ENCODE data around the gene FSTL4. TPM values are rescaled to one million over a fixed set of nuclear protein-coding genes. Genes with fewer than 3 reads are reported as not detected.

The FSTL4 gene
- polyA plus RNA-seq, 3 donors = not detected

GRCh38 chr5:133635051-133635450, 22.7 kb upstream of the FSTL4 start:
- H3K9me3 ChIP-seq (replicated peaks in 1 of 2; ENCODE audit: control insufficient read depth in 1 of 2, insufficient read depth in 1 of 2, low read length in 2 of 2) = no peaks in the 10 kb centered on the region
- intact Hi-C loops (cut with micrococcal nuclease) = no loop called here
- H3K27me3 Mint-ChIP-seq (ENCODE audit: low read depth in 3 of 3) = peaks cover 9 to 22% (median 11%) of the 10 kb centered on the region in 3 donors
- H3K9ac ChIP-seq (ENCODE audit: insufficient read depth, low read length, poor library complexity, severe bottlenecking) = no peak overlapping the region
- H3K4me1 ChIP-seq (ENCODE audit: control insufficient read depth in 1 of 2, insufficient read depth in 2 of 2, low read length in 2 of 2) = no peaks in the 10 kb centered on the region
- H3K27ac ChIP-seq (ENCODE audit: low read depth in 1 of 2, low read length in 2 of 2) = no peak overlapping the region
- no peaks in the 10 kb centered on the region for H3K4me1 Mint-ChIP-seq
- no peaks in the 10 kb centered on the region for H3K79me2 ChIP-seq (ENCODE audit: insufficient read depth, low read length)
- no peak overlapping the region for H3K4me3 ChIP-seq (replicated peaks in 1 of 3; ENCODE audit: low read depth in 2 of 3, low read length in 3 of 3)
- no peak overlapping the region for H2AFZ ChIP-seq (ENCODE audit: insufficient read depth, low read depth, low read length, poor library complexity, severe bottlenecking)
- no peak for TF ChIP-seq CTCF (IDR thresholded peaks at IDR 0.05)
- no peak for DNase-seq
- peaks cover 0 to 2% of the 10 kb centered on the region in 2 donors for H3K27me3 ChIP-seq (ENCODE audit: control insufficient read depth in 2 of 2, insufficient read depth in 2 of 2, low read length in 2 of 2)
- H3K36me3 ChIP-seq (replicated peaks in 1 of 2; ENCODE audit: control insufficient read depth in 1 of 2, insufficient read depth in 2 of 2, low read length in 2 of 2) = no peaks in the 10 kb centered on the region
- H3K27ac Mint-ChIP-seq = no peak overlapping the region
- WGBS (ENCODE audit: insufficient coverage) = no CpG with 5 or more reads among the region's 1 CpG
- H3K4me3 Mint-ChIP-seq = no peak overlapping the region
- H3K4me2 ChIP-seq (replicated peaks; ENCODE audit: extremely low read depth, low read length, poor library complexity, severe bottlenecking) = no peak overlapping the region
- H4K20me1 ChIP-seq (ENCODE audit: insufficient read depth, low read length) = no peaks in the 10 kb centered on the region
- no peaks in the 10 kb centered on the region for H3K36me3 Mint-ChIP-seq
- peaks cover 0 to 9% (median 0%) of the 10 kb centered on the region in 7 donors for H3K9me3 Mint-ChIP-seq

GRCh38 chr5:133627180-133627579, 14.8 kb upstream of the FSTL4 start:
- intact Hi-C loops (cut with micrococcal nuclease) = no loop called here
- WGBS (ENCODE audit: insufficient coverage) = no CpG with 5 or more reads among the region's 1 CpG
- H3K4me3 Mint-ChIP-seq = no peak overlapping the region
- Histone ChIP-seq H3K9me3 (replicated peaks in 1 of 2; ENCODE audit: control insufficient read depth in 1 of 2, insufficient read depth in 1 of 2, low read length in 2 of 2) (no peaks in the 10 kb centered on the region), H3K36me3 (replicated peaks in 1 of 2; ENCODE audit: control insufficient read depth in 1 of 2, insufficient read depth in 2 of 2, low read length in 2 of 2) (no peaks in the 10 kb centered on the region), H3K4me1 (ENCODE audit: control insufficient read depth in 1 of 2, insufficient read depth in 2 of 2, low read length in 2 of 2) (no peaks in the 10 kb centered on the region), H3K9ac (ENCODE audit: insufficient read depth, low read length, poor library complexity, severe bottlenecking) (no peak overlapping the region), H3K4me3 (replicated peaks in 1 of 3; ENCODE audit: low read depth in 2 of 3, low read length in 3 of 3) (no peak overlapping the region), H3K27me3 (ENCODE audit: control insufficient read depth in 2 of 2, insufficient read depth in 2 of 2, low read length in 2 of 2) (peaks cover 0 to 6% of the 10 kb centered on the region in 2 donors), H4K20me1 (ENCODE audit: insufficient read depth, low read length) (no peaks in the 10 kb centered on the region), H3K27ac (ENCODE audit: low read depth in 1 of 2, low read length in 2 of 2) (no peak overlapping the region), H2AFZ (ENCODE audit: insufficient read depth, low read depth, low read length, poor library complexity, severe bottlenecking) (no peak overlapping the region), H3K79me2 (ENCODE audit: insufficient read depth, low read length) (no peaks in the 10 kb centered on the region), H3K4me2 (replicated peaks; ENCODE audit: extremely low read depth, low read length, poor library complexity, severe bottlenecking) (no peak overlapping the region)
- no peak overlapping the region for H3K27ac Mint-ChIP-seq
- no peak for DNase-seq
- H3K4me1 Mint-ChIP-seq = no peaks in the 10 kb centered on the region
- TF ChIP-seq CTCF (IDR thresholded peaks at IDR 0.05) = no peak
- peaks cover 0 to 10% (median 4%) of the 10 kb centered on the region in 7 donors for H3K9me3 Mint-ChIP-seq
- no peaks in the 10 kb centered on the region for H3K36me3 Mint-ChIP-seq
- H3K27me3 Mint-ChIP-seq (ENCODE audit: low read depth in 3 of 3) = peaks cover 4 to 16% (median 6%) of the 10 kb centered on the region in 3 donors

Measured in CD14-positive monocyte (primary cell).